NCI-H1436 (cell line): ENCODE results near the gene LAMA2.

Experiments used
- DNase-seq: peaks from one replicate; lab custom pipeline; 2025; lab: John Stamatoyannopoulos, UW

The LAMA2 gene

GRCh38 chr6:129317931-129318820 lies 435.2 kb downstream of the LAMA2 start:
- DNase-seq: no peak

GRCh38 chr6:129320892-129321291 lies 438.0 kb downstream of the LAMA2 start:
- no peak for DNase-seq

- DNase-seq: no peak
Measured at GRCh38 chr6:129321303-129321702, 438.4 kb downstream of the LAMA2 start.

GRCh38 chr6:129324345-129324744 lies 441.4 kb downstream of the LAMA2 start:
- no peak for DNase-seq

GRCh38 chr6:129329678-129330077 lies 446.7 kb downstream of the LAMA2 start:
- DNase-seq: no peak

- DNase-seq: no peak
Measured at GRCh38 chr6:129331450-129332138, 448.7 kb downstream of the LAMA2 start.

GRCh38 chr6:129335792-129336191 lies 452.9 kb downstream of the LAMA2 start:
- DNase-seq: no peak

- no peak for DNase-seq
Measured at GRCh38 chr6:129338683-129339082, 455.7 kb downstream of the LAMA2 start.

GRCh38 chr6:129340983-129341382 lies 458.0 kb downstream of the LAMA2 start:
- DNase-seq: no peak

- no peak for DNase-seq
Measured at GRCh38 chr6:129342243-129342642, 459.3 kb downstream of the LAMA2 start.

- no peak for DNase-seq
Measured at GRCh38 chr6:129342796-129343195, 459.9 kb downstream of the LAMA2 start.

GRCh38 chr6:129344379-129344778 lies 461.4 kb downstream of the LAMA2 start:
- DNase-seq: no peak

GRCh38 chr6:129345890-129346289 lies 463.0 kb downstream of the LAMA2 start:
- no peak for DNase-seq

GRCh38 chr6:129346964-129347363 lies 464.0 kb downstream of the LAMA2 start:
- DNase-seq: no peak

- no peak for DNase-seq
Measured at GRCh38 chr6:129350278-129350677, 467.3 kb downstream of the LAMA2 start.

GRCh38 chr6:129351807-129352206 lies 468.9 kb downstream of the LAMA2 start:
- DNase-seq: no peak

GRCh38 chr6:129353067-129353466 lies 470.1 kb downstream of the LAMA2 start:
- no peak for DNase-seq

- DNase-seq: no peak
Measured at GRCh38 chr6:129356129-129356528, 473.2 kb downstream of the LAMA2 start.

GRCh38 chr6:129359811-129360681 lies 477.1 kb downstream of the LAMA2 start:
- no peak for DNase-seq

GRCh38 chr6:129360682-129360955 lies 477.7 kb downstream of the LAMA2 start:
- no peak for DNase-seq

- peak; percentile 14 for DNase-seq
Measured at GRCh38 chr6:129364037-129364436, 481.1 kb downstream of the LAMA2 start.

- DNase-seq: no peak
Measured at GRCh38 chr6:129364767-129365166, 481.8 kb downstream of the LAMA2 start.

GRCh38 chr6:129368076-129368475 lies 485.1 kb downstream of the LAMA2 start:
- no peak for DNase-seq
